DMS114 treated with DMSO at 0.1 percent for 48 hours (cell line): ENCODE data around the gene OR51I1.

Source experiments
- DNase-seq: peaks from one replicate; lab custom pipeline; 2025; ENCODE audit not compliant: unreplicated experiment; lab: John Stamatoyannopoulos, UW

The OR51I1 gene, protein sequence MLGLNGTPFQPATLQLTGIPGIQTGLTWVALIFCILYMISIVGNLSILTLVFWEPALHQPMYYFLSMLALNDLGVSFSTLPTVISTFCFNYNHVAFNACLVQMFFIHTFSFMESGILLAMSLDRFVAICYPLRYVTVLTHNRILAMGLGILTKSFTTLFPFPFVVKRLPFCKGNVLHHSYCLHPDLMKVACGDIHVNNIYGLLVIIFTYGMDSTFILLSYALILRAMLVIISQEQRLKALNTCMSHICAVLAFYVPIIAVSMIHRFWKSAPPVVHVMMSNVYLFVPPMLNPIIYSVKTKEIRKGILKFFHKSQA

DNA sequence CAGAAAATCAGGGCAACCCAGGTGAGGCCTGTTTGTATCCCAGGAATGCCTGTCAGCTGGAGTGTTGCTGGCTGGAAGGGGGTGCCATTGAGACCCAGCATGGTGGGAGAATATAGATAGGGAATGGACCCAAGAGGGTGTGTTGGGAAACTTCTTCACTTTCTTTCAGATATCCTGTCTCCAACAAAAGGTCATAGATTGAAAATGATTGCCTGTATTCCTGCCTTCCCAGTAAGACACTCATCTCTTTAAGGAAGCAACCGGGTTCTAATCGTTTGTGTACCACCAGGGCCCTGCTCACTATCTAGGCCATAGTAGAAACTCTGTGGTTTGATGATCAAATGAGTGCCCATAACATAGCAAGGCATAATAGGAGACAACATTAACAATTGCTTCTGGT is at the start of gene OR51I1:
Gene OR51I1 (minus strand): TSS at position 101 of the 400 bp plus-strand sequence. CDS start 0 bp downstream, at position 101.
- DNase-seq = no peak

DNA sequence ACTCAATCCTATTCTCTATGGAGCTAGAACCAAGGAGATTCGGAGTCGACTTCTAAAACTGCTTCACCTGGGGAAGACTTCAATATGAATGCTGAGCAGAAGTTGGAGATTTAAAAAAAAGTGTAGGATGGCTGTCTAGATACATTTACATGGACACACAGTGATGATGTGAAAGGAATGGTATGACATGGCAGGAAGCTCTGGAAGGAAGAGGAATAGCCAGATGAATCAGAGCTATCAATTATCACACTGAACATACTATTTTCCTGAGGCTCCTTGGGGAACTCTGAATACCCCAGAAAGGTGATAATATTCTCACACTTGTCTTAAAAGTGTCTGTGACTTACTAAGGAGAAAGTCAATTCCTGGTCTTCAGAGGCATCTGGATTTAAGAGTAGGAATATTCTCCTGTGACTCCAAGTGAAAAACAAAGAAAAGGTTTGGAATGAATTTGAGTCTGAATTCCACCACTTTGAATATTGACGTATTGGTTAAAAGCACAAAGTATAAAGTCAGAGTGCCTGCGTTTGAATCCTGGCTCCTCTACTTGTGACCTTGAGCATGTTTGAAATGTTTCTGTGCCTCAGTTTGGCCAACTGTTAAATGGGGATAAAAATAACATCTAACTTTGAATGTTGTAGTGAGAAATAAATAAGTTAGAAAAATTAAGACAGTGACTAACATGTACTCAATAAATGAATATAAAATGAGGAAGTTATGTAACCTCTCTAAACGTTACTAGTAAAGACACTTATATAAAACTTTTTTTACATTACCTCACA is 48.5 kb upstream of the OR51I1 start:
- no peak for DNase-seq

DNA sequence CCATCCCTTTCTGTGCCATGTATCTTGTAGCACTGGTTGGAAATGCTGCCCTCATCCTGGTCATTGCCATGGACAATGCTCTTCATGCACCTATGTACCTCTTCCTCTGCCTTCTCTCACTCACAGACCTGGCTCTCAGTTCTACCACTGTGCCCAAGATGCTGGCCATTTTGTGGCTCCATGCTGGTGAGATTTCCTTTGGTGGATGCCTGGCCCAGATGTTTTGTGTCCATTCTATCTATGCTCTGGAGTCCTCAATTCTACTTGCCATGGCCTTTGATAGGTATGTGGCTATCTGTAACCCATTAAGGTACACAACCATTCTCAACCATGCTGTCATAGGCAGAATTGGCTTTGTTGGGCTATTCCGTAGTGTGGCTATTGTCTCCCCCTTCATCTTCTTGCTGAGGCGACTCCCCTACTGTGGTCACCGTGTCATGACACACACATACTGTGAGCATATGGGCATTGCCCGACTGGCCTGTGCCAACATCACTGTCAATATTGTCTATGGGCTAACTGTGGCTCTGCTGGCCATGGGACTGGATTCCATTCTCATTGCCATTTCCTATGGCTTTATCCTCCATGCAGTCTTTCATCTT is 47.6 kb upstream of the OR51I1 start:
- no peak for DNase-seq

GRCh38 chr11:5488385-5488784 is 47.1 kb upstream of the OR51I1 start, which contains the start of gene OR52D1:
Gene OR52D1 (plus strand): TSS chr11:5488685. CDS start chr11:5488707, 22 bp downstream.
- DNase-seq = no peak

GRCh38 chr11:5486421-5486820 is 45.1 kb upstream of the OR51I1 start:
- DNase-seq = no peak

- no peak for DNase-seq
Measured at GRCh38 chr11:5486003-5486402, 44.7 kb upstream of the OR51I1 start.

- DNase-seq = no peak
Measured at GRCh38 chr11:5476186-5476819, 35.0 kb upstream of the OR51I1 start.

DNA sequence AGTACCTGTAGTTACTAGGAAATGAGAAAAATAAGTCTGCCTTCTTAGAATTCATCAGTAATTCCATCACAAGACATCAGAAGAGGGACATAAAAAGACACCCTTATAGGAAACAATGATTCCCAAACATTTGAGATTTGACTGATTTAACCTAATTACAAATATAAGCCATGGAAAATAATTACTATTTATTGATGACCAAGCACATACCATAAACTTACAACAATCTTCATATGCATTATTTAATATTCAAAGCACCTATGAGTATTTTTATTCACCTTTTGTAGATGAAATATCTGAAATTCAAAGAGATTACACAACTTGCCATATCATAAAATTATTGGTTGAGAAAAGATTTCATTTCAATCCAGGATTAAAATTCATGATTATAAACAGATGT is 32.6 kb upstream of the OR51I1 start:
- DNase-seq = no peak

GRCh38 chr11:5467527-5467926 is 26.2 kb upstream of the OR51I1 start:
- no peak for DNase-seq

DNA sequence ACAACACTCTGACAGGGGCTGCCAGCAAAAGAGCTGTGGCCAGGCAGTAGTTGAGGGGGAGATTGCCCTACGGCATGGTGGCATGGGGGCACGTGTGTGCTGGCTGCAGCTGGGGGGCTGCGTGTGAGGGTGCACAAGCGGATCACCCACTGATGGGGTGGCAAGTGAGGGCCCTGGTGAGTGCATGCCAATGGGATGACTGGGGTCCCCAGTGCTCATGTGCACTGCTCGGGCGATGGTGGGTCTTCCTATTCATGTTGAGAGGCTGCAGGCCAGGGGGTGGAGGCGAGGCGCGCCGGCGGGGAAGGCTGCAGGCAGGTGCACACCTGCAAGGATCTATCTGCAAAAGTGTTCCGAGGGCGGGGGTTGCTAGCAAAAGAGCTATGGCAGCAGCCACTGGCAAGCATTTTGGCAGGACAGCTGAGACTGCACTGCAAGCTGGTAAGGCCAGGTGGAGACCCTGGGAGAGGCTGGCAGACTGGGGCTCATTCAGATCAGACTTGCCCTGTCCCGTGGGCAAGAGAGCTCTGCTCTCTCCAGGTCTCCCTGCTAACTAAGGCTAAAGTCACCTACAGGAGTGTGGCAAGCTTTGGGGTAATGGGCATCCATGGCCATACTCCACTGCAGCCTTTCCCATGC is 19.8 kb upstream of the OR51I1 start:
- DNase-seq = no peak

GRCh38 chr11:5449432-5449831 is 8.1 kb upstream of the OR51I1 start:
- no peak for DNase-seq

DNA sequence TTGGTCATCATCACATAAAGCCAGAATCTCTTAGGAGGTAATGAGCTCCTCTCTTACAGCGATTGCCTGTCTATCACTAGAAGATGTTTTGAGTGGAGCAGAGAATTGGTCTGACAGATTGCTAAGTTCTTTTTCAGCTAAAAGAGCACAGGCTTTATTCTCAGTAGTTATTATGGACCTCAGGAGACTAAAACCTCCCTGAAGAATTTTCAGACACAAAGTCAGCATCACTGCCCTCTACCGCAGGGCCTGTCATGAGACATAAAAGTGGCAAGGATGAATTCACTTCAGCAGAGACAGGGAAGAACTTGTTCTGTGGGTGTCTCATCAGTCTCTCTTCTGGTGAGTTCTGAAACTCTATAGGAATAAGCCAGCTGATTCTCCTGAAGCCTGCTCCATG is 7.7 kb upstream of the OR51I1 start, which contains the start of gene OR51I2:
Gene OR51I2 (plus strand): TSS at position 301 of the 400 bp plus-strand sequence. CDS start 4,166 bp downstream, outside the sequence.
- no peak for DNase-seq

DNA sequence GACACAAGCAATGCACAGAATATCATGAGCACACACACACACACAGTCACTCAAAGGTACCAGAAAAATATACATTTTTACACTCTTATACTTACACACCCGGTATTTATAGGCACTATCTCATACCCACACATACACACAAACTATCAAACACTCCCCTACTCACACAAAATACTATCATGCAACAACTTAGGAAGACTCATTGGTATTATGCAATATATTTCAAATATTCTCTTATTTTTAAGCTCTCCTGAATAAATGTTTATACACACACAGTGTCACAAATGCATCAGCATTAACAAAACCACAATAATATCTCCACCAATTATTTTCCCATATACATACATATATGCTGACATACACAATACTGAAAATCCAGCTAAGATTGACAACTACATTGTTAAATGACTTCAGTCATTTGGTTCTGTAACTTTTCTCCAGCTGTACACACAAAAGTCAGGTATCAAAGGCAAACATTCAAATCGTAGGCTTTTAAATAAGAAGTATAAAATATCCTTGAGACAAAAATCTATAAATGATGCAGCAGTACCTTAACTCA is 2.6 kb upstream of the OR51I1 start:
- no peak for DNase-seq

GRCh38 chr11:5423131-5423530 is 18.2 kb downstream of the OR51I1 start:
- DNase-seq = no peak

- DNase-seq = no peak
Measured at GRCh38 chr11:5421811-5422210, 19.5 kb downstream of the OR51I1 start, which contains the start of gene OR51Q1. Gene OR51Q1 (plus strand): TSS chr11:5422111. CDS start chr11:5422201, 90 bp downstream.

DNA sequence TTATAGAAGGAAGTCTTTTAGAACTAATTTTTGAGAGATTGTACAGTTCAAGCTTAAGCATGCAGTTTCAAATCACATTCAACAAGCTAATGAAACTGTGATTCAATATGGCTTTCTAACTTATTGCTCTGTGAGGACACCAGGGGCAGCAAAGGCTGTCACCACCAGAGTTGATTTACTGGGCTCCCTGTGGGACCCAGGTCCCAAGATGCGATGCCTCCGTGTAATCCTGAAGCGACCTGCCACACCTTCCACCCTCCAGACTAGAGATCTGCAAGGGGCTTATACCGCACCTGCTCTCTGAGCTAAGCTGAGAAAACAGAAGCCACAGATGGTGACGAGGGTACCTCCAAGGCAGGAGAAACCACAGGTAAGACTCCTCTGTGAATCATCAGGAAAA is 20.3 kb downstream of the OR51I1 start:
- no peak for DNase-seq

- DNase-seq = no peak
Measured at GRCh38 chr11:5405173-5405572, 36.1 kb downstream of the OR51I1 start.

GRCh38 chr11:5398936-5399335 is 42.4 kb downstream of the OR51I1 start:
- DNase-seq = no peak

DNA sequence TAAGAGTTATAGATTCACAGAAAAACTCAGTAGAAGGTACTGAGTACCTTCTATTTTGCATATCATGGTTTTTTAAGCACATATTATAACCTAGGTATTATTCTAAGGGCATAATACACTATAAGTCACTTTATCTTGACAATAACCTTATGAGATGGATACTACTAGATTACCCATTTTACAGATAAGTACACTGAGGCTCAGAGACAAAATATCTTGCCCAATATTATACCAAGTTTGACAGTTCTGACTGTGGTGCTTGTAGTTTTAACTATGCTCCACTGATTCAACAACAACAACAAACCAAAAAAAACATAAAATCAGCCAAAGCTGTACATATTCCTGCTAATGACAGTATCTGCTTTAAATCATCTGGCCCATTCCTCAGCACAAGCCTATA is 47.2 kb downstream of the OR51I1 start:
- DNase-seq = no peak
